GM18868 (cell line): ENCODE measurements around the gene GRID2IP.
"Not testable (repeated sequence)": the region's sequence is repeated elsewhere in the genome, so short reads cannot be mapped to it uniquely, and the experiment has no call there.

Experiments
- ATAC-seq: cut with Tn5 transposase; IDR thresholded peaks from one replicate; pipeline ENCODE4 v1.9.1; 2021; ENCODE audit warnings: mild to moderate bottlenecking, moderate library complexity; ENCODE audit not compliant: unreplicated experiment

The GRID2IP gene

DNA sequence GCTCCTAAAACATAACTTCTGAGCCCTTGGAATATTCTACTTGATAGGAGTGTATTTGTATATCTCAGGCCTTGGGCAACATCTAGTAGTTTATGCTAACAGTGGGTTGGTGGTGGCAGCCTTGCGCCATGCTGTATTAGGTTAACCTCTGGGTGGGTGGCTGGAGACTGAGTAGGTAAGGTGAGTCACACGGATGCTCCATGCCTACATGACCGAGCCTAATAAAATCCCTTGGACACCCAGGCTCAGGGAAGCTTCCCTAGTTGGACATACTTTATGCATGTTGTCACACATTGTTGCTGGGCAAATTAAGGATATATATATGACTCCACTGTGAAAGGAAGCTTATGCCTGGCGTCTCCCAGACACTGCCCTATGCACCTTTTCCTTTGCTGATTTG lies 97.5 kb downstream of the GRID2IP start:
- ATAC-seq, result no peak

DNA sequence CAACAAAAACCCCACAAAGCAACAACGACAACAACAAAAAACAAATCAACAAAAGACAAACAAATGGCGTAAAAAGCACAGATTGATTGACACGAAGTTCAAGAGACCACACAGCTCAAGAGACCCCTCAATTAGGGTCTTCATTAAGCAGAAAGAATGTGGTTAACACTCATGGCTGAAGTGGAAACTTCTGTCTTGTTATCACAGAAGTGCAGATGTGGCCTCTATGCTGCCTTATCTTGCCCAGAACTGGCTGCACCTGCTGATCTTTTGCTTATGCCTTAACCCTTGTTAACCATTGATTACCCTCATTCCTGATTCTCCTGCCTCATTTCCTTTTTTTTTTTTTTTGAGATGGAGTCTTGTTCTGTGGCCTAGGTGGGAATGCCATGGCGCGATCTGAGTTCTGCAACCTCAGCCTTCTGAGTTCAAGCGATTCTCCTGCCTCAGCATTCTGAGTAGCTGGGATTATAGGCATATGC lies 100.0 kb downstream of the GRID2IP start:
- no peak for ATAC-seq

GRCh38 chr7:6450591-6450990 lies 100.7 kb downstream of the GRID2IP start:
- ATAC-seq, result not testable (repeated sequence)

DNA sequence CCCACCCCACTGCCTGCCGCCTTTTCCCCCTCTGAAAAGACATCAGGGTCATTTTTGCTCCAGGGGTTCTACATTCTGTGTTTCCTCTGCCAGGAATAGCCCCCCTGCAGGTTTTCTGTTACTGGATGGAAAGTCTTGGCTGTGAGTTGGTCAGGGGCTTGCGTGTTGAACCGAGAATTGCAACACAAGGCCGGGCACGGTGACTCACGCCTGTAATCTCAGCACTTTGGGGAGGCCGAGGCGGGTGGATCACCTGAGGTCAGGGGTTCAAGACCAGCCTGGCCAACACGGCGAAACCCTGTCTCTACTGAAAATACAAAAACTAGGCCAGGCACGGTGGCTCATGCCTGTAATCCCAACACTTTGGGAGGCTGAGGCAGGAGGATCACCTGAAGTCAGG lies 101.4 kb downstream of the GRID2IP start:
- not testable (repeated sequence) for ATAC-seq

DNA sequence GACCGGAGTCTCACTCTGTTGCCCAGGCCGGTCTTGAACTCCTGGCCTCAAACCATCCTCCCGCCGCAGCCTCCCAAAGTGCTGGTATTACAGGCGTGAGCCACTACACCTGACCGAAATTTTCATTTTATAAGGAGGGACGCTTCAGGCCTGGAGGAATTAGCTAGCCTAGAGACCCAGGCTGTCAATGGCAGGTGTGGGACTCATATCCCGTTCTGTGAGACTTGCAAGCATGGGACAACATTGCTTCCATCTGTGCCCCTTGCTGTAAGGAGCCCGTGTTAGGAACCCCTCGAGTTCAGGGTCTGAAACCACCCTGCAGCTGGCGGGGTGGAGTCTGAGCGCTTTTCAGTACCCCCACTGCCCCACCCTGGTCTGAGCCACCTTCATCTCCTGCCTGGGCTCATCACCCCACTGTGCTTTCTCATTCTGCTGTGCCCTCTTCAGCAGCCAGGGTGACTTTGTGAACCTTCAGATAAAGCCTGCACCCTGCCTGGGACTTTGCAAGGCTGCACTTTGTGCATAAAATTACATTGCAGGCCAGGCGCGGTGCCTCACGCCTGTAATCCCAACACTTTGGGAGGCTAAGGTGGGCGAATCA lies 102.2 kb downstream of the GRID2IP start:
- no peak for ATAC-seq

DNA sequence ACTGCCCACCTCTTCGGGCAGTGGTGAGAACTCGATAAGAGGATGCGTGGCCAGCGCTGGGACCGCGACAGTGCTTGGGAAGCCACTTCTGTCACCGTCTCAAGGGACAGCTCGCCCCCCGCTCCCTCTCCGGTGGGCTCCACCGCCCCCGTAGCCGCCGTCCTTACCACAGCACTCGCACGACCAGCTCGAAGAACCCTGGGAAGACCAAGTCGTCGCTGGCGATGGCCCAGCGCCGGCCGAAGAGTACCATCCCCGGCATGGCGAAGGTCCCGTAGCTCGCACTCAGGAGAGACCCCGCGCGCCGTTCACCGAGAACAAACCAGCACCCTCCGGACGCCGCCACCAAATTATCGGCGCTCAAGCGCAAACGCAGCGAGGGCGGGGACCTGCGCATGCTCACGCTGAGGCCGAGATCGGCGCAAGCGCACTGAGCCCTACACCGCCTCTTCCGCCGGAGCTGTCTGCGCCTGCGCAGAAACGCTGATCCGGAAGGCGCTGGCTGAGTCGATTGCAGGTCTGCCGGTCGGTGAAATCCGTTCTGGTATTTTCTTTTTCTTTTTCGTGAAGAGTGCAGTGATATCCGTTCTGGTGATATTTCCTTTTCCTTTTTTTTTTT lies 103.6 kb downstream of the GRID2IP start, which contains the start of gene DAGLB:
Gene DAGLB (minus strand): TSS at position 374 of the 619 bp plus-strand sequence. CDS start 112 bp downstream, at position 262.
- peak; percentile 82 for ATAC-seq
